Measurements from ENCODE around the gene CREB5. TPM values are rescaled to one million over a fixed set of nuclear protein-coding genes. Genes with fewer than 3 reads are reported as not detected.
A peak's percentile ranks its signal among the peaks of the same experiment; 100 is the strongest.

Gene CREB5
- total RNA-seq, 4 donors from 2014 or later: 0.90 to 10.1 (median 4.9) TPM

DNA sequence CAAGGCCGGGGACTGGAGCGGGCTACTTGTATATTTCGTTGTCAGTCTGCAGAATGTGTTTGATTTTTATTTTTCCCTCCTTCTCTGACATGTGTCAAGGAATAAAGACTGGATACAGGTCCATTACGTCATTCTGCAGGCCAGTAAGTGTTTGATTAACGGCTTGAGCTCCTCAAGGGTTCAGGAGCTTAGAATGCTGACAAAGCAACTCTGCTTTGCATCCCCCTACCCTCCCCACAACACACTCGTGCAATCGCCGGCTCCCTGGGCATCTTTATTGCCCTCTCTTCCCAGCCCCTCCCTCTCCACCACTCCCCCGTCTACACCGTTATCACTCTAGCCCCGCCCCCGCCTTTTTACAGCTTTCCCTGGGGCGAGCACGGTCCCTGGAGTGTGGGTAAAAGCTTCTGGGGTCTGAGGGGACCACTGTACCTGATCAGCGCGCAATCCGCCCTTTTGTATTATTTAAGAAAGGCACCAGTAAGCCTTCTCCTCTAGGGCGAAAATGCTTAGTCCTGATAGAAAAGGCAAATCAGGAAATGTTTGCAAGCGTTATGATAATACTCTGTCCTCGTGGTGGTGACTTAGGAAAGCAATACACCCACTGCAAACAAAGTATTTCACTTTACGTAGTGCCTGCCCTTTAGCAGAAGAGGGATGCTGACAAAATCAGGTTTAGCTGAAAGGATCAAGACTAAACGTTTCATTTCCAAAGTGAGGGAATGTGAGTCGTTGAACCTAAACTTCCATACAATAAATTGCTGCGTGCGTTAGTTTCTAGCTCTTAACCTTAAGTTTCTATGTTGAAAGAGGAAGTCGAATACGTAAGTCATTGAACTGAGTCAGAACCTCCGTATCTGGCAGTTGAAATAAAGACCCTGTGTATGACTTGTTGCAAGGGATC lies 1.4 kb upstream of the CREB5 start:
- Histone ChIP-seq H3K9me3 (no peaks in the 10 kb centered on the region), H3K27me3 (no peaks in the 10 kb centered on the region), H3K4me3 (peak overlapping the region; percentile 61 to 92 (median 72)), H3K27ac (peak overlapping the region; percentile 91 to 98 (median 94)), H3K36me3 (no peaks in the 10 kb centered on the region), H3K4me1 (peaks cover 9 to 22% of the 10 kb centered on the region in 2 donors)
- ATAC-seq: no peak
- intact Hi-C loops (cut with DNase I; ENCODE audit: low total_unique reads) (loop anchor here (5.0 to 10.0 kb wide), 3 partner anchors 114 to 1224 kb away; partner anchors contain the start of genes HIBADH and HOXA11), in situ Hi-C loops (cut with MboI; ENCODE audit: low sequenced_read_pairs in 4 of 4) (loop anchor here in 1 of 4 donors (25.0 kb wide), 1 partner anchor 1224 kb away; the partner anchor contains the start of gene HOXA11)
- peak; percentile 32 to 56 for DNase-seq
- TF ChIP-seq, protein P1, sequence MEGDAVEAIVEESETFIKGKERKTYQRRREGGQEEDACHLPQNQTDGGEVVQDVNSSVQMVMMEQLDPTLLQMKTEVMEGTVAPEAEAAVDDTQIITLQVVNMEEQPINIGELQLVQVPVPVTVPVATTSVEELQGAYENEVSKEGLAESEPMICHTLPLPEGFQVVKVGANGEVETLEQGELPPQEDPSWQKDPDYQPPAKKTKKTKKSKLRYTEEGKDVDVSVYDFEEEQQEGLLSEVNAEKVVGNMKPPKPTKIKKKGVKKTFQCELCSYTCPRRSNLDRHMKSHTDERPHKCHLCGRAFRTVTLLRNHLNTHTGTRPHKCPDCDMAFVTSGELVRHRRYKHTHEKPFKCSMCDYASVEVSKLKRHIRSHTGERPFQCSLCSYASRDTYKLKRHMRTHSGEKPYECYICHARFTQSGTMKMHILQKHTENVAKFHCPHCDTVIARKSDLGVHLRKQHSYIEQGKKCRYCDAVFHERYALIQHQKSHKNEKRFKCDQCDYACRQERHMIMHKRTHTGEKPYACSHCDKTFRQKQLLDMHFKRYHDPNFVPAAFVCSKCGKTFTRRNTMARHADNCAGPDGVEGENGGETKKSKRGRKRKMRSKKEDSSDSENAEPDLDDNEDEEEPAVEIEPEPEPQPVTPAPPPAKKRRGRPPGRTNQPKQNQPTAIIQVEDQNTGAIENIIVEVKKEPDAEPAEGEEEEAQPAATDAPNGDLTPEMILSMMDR (IDR thresholded peaks at IDR 0.05 in 4 of 5, conservative IDR thresholded peaks at IDR 0.05 in 1 of 5): no peak
- TF ChIP-seq POLR2A (IDR thresholded peaks at IDR 0.05): peak in 1 of 2 donors; percentile 68

DNA sequence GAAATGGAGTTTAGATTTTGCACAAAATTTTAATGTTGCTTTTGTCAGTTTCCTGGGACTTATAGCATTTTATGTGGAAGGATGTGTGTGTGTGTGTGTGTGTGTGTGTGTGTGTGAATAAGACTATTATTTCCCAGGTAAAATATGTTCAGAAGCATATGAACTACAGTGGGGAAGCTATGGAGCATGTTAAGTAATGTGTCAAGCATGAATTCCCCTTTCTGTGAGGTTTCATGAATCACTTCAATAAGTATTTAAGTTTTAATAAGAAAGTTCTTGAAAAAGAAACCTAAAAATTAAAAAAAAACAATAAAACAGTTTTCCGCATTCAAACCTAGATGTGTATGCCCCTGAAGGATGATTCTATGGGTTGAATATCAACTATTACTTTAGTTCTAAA lies 693 bp downstream of the CREB5 start:
- DNase-seq (no peak), ATAC-seq (no peak)
- intact Hi-C loops (cut with DNase I; ENCODE audit: low total_unique reads) (loop anchor here (5.0 to 10.0 kb wide), 3 partner anchors 112 to 1226 kb away; partner anchors contain the start of genes HIBADH and HOXA11), in situ Hi-C loops (cut with MboI; ENCODE audit: low sequenced_read_pairs in 4 of 4) (loop anchor here in 1 of 4 donors (25.0 kb wide), 1 partner anchor 1226 kb away; the partner anchor contains the start of gene HOXA11)
- H3K4me3 ChIP-seq: peak overlapping the region in 2 of 4 donors; percentile 3 to 32
- peak overlapping the region in 2 of 4 donors; percentile 1 to 91 for H3K27ac ChIP-seq
- no peaks in the 10 kb centered on the region for H3K36me3 ChIP-seq
- H3K9me3 ChIP-seq: no peaks in the 10 kb centered on the region
- peaks cover 22 to 37% of the 10 kb centered on the region in 2 donors for H3K4me1 ChIP-seq
- no peak for TF ChIP-seq POLR2A (IDR thresholded peaks at IDR 0.05)
- TF ChIP-seq, protein P1 (IDR thresholded peaks at IDR 0.05 in 4 of 5, conservative IDR thresholded peaks at IDR 0.05 in 1 of 5): no peak
- no peaks in the 10 kb centered on the region for H3K27me3 ChIP-seq

DNA sequence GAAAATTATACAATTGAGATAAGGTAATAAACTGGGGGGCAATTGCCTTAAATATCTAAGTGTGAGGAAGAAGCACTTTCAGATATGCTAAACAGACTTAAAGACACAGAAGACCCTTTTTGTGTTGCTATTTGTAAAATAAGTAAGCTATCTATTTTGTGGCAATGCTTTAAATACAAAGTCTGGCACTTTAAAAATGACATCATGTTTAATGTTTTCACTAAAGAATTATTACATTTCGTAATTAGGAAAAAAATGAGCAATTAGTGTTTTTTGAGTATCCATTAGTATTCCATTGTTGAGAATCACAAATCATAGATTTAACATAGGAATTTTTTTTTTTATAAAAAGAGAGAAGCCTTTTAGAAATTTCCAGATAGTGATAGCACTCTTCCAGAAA lies 2.1 kb downstream of the CREB5 start:
- peak overlapping the region in 3 of 4 donors; percentile 20 to 74 (median 22) for H3K27ac ChIP-seq
- intact Hi-C loops (cut with DNase I; ENCODE audit: low total_unique reads): loop anchor here (5.0 to 10.0 kb wide), 3 partner anchors 110 to 1227 kb away; partner anchors contain the start of genes HIBADH and HOXA11
- no peaks in the 10 kb centered on the region for H3K27me3 ChIP-seq
- no peak overlapping the region for H3K4me3 ChIP-seq
- H3K36me3 ChIP-seq: no peaks in the 10 kb centered on the region
- peaks cover 33 to 50% of the 10 kb centered on the region in 2 donors for H3K4me1 ChIP-seq
- no peak for ATAC-seq
- no peaks in the 10 kb centered on the region for H3K9me3 ChIP-seq
- in situ Hi-C loops (cut with MboI; ENCODE audit: low sequenced_read_pairs in 4 of 4): loop anchor here in 1 of 4 donors (25.0 kb wide), 1 partner anchor 1227 kb away; the partner anchor contains the start of gene HOXA11
- TF ChIP-seq POLR2A (IDR thresholded peaks at IDR 0.05): no peak
- TF ChIP-seq, protein P1 (IDR thresholded peaks at IDR 0.05 in 4 of 5, conservative IDR thresholded peaks at IDR 0.05 in 1 of 5): no peak
- no peak for DNase-seq

DNA sequence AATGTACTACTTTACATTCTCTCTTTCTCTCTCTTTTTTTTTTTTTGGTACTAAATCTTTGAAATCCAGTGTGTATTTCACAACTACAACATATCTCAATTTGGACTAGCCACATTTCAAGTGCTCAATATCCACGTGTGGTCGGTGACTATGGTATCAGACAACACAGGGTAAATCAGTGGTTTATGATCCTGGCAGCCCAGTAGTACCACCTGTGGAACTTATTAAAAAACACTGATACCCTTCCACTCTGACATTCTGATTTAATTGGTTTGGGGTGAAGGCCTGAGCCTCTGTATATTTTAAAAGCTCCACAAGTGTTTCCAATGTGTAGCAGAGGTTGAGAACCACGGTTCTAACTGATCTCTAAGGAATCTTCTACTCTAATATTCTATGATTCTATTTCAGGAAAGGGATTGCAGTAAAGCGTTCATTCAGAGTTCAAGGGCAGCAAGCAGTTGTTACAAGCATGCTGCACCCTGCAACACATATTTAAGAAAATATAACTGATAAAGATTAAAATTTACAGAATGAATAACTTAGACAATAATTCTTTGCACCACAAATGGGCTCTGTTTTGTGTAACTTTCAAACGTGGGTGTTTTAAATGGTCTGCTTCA lies 5.1 kb downstream of the CREB5 start:
- ATAC-seq: peak; percentile 7 to 53
- intact Hi-C loops (cut with DNase I; ENCODE audit: low total_unique reads): loop anchor here (10.0 kb wide), 2 partner anchors 107 to 753 kb away; partner anchors contain the start of gene HIBADH
- no peak for TF ChIP-seq POLR2A (IDR thresholded peaks at IDR 0.05)
- TF ChIP-seq, protein P1 (IDR thresholded peaks at IDR 0.05 in 4 of 5, conservative IDR thresholded peaks at IDR 0.05 in 1 of 5): no peak
- Histone ChIP-seq H3K27ac (peak overlapping the region; percentile 51 to 74 (median 66)), H3K36me3 (no peaks in the 10 kb centered on the region), H3K4me3 (no peak overlapping the region), H3K27me3 (no peaks in the 10 kb centered on the region), H3K4me1 (peaks cover 37 to 47% of the 10 kb centered on the region in 2 donors), H3K9me3 (no peaks in the 10 kb centered on the region)
- DNase-seq: no peak
- in situ Hi-C loops (cut with MboI; ENCODE audit: low sequenced_read_pairs in 4 of 4): loop anchor here in 1 of 4 donors (25.0 kb wide), 1 partner anchor 1230 kb away; the partner anchor contains the start of gene HOXA11

All from gastrocnemius medialis (tissue), 4 donors.